Cardiac muscle cell (in vitro differentiated cells and primary cell): Measurements from ENCODE around the gene GLIPR1L2. TPM values are rescaled to one million over a fixed set of nuclear protein-coding genes. Genes with fewer than 3 reads are reported as not detected.
A peak's percentile ranks its signal among the peaks of the same experiment; 100 is the strongest.

Experiments used
- DNase-seq, 2 donors: peaks; one replicate each; pipeline versions ENCODE4 v3.0.0 to v3.0.0-alpha.2; 2010 to 2017; ENCODE audit warnings: low read depth in 1 of 2, low spot score in 1 of 2
- H3K27ac ChIP-seq: fragments of 200-600 bp; sonication (generic); 2 replicates; pipeline ENCODE4 v1.5.1; 2016
- H3K27me3 ChIP-seq: fragments of 200-600 bp; sonication (generic); 2 replicates; pipeline ENCODE4 v1.6.0; 2016; ENCODE audit warnings: control low read depth
- H3K36me3 ChIP-seq: fragments of 200-600 bp; sonication (generic); 2 replicates; pipeline ENCODE4 v1.5.1; 2016; ENCODE audit warnings: control low read depth
- H3K4me1 ChIP-seq: fragments of 200-600 bp; sonication (generic); 2 replicates; pipeline ENCODE4 v1.8.1; 2017; ENCODE audit warnings: low read depth, mild to moderate bottlenecking, mixed run types
- H3K4me3 ChIP-seq: fragments of 200-600 bp; sonication (generic); 2 replicates; pipeline ENCODE4 v1.5.1; 2016; ENCODE audit warnings: mild to moderate bottlenecking
- H3K9me3 ChIP-seq: fragments of 200-600 bp; sonication (generic); 2 replicates; pipeline ENCODE4 v1.5.1; 2017; ENCODE audit warnings: low read depth, mild to moderate bottlenecking, control low read depth
- polyA plus RNA-seq: library from polyadenylated mRNA; unstranded; fragments of >200 nt; fragmentation: Nextera tagmentation; extraction: Ambion mirVana; gene quantifications from 2 replicates; pipeline ENCODE4 v1.2.1, GENCODE V29; 2016
- total RNA-seq: library from RNA; depleted of rRNA; stranded (reverse); fragments of >200 nt; gene quantifications from 2 replicates; pipeline ENCODE4 v1.2.3, GENCODE V29; 2016
- TF ChIP-seq, protein P1 (sequence below): IDR thresholded peaks from 2 replicates; pipeline ENCODE4 v1.5.1; 2012; ENCODE audit warnings: low read depth, mild to moderate bottlenecking, low read length

The GLIPR1L2 gene
- total and polyA plus RNA-seq, 2 experiments from 2014 or later: 0.54 to 0.63 TPM

DNA sequence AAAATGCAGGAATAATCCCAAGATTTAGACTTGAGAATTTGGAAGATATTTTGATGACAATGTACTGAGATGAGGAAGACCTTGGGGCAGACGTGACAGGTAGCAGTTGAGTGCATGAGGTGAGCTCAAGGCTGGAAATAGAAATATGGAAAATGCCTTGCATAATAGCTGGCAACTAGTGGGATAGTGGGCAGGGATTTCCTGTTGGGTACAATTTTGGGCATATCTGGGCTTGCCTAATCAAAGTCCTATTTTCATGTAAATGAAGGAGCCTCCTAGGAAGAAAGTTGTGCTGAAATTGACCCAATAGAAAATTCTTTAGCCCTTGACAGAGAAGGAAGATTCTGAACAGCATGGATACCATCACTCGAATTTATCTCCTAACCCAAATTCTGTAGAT, 83.2 kb downstream of the GLIPR1L2 start:
- H3K27me3 ChIP-seq: no peaks in the 10 kb centered on the region
- H3K36me3 ChIP-seq: no peaks in the 10 kb centered on the region
- H3K4me3 ChIP-seq: no peak overlapping the region
- TF ChIP-seq, protein P1, sequence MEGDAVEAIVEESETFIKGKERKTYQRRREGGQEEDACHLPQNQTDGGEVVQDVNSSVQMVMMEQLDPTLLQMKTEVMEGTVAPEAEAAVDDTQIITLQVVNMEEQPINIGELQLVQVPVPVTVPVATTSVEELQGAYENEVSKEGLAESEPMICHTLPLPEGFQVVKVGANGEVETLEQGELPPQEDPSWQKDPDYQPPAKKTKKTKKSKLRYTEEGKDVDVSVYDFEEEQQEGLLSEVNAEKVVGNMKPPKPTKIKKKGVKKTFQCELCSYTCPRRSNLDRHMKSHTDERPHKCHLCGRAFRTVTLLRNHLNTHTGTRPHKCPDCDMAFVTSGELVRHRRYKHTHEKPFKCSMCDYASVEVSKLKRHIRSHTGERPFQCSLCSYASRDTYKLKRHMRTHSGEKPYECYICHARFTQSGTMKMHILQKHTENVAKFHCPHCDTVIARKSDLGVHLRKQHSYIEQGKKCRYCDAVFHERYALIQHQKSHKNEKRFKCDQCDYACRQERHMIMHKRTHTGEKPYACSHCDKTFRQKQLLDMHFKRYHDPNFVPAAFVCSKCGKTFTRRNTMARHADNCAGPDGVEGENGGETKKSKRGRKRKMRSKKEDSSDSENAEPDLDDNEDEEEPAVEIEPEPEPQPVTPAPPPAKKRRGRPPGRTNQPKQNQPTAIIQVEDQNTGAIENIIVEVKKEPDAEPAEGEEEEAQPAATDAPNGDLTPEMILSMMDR: no peak
- H3K4me1 ChIP-seq: no peaks in the 10 kb centered on the region
- H3K27ac ChIP-seq: no peak overlapping the region
- no peaks in the 10 kb centered on the region for H3K9me3 ChIP-seq
- DNase-seq: no peak

- H3K9me3 ChIP-seq: no peaks in the 10 kb centered on the region
- TF ChIP-seq, protein P1: no peak
- no peak overlapping the region for H3K27ac ChIP-seq
- DNase-seq: no peak
- H3K4me3 ChIP-seq: no peak overlapping the region
- H3K4me1 ChIP-seq: no peaks in the 10 kb centered on the region
- H3K27me3 ChIP-seq: no peaks in the 10 kb centered on the region
- no peaks in the 10 kb centered on the region for H3K36me3 ChIP-seq
Measured at GRCh38 chr12:75476071-75476470, 85.2 kb downstream of the GLIPR1L2 start.

DNA sequence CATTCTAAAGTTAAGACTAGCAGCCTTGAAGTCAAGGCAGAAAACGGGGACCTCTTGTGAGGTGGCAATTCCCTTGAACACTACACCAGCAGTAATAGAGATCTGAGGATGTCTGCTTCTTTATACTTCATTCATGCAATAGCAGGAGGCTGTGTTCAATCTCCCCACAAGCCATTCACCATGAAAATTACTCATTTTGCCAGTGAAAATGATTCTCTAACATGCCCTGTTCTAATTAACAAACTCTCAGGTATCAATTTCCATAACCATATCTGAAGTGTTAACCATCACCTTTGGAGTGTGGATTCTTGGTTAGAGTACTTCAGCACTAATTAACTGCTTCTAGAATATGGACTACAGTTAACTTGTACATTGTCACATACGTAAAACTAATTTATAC, 86.2 kb downstream of the GLIPR1L2 start:
- H3K27me3 ChIP-seq: no peaks in the 10 kb centered on the region
- TF ChIP-seq, protein P1: no peak
- no peaks in the 10 kb centered on the region for H3K4me1 ChIP-seq

DNA sequence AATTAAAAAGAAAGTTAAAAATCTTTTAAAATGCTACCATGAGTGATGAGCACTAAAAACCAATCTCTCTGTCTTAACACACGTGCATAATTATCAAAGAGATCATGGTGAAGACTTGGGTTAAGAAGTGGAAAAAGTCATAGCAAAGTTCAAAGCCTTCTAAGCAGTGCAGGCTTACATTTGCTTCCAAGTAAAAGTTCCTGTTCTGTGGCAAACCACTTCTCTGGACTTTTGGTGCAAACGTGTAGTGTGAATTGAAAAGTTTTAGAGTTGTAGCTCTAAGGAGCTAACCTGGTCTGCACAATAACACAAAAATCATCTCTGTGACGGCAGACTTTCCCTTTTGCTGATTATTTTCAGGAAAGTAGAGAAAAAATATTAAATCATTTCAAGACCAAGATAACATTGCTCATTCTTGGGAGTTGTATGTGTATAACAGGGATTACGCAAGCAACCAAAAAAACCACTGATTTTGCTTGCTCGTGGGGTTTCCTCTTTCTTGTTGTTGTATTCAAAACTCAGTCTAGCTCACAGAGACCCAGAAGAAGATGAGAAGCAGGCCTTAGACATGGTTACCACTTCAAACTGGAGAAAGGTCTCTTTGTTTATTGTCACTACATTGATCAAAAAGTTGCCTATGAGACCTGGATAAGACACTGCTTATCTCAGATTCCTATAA, 87.4 kb downstream of the GLIPR1L2 start:
- Histone ChIP-seq H3K9me3 (no peaks in the 10 kb centered on the region), H3K4me1 (no peaks in the 10 kb centered on the region), H3K4me3 (no peak overlapping the region), H3K27me3 (no peaks in the 10 kb centered on the region), H3K36me3 (no peaks in the 10 kb centered on the region), H3K27ac (no peak overlapping the region)
- peak in 1 of 2 donors; percentile 87 for DNase-seq
- TF ChIP-seq, protein P1: no peak

More for the DNA sequence above, 86.2 kb downstream of the GLIPR1L2 start:
- Histone ChIP-seq H3K4me3 (no peak overlapping the region), H3K9me3 (no peaks in the 10 kb centered on the region), H3K27ac (no peak overlapping the region), H3K36me3 (no peaks in the 10 kb centered on the region)
- no peak for DNase-seq

GRCh38 chr12:75479963-75480461, 89.1 kb downstream of the GLIPR1L2 start:
- no peaks in the 10 kb centered on the region for H3K36me3 ChIP-seq
- no peaks in the 10 kb centered on the region for H3K9me3 ChIP-seq
- H3K27me3 ChIP-seq: no peaks in the 10 kb centered on the region
- DNase-seq: peak in 1 of 2 donors; percentile 69
- no peak overlapping the region for H3K4me3 ChIP-seq
- no peaks in the 10 kb centered on the region for H3K4me1 ChIP-seq
- TF ChIP-seq, protein P1: no peak
- no peak overlapping the region for H3K27ac ChIP-seq
